OCI-LY7 (cell line): ENCODE data around the gene ABCA3.

Experiments used
- EZH2phosphoT487 ChIP-seq: fragments of 200-600 bp; sonication (generic); IDR thresholded peaks from 2 replicates; pipeline ENCODE4 v1.6.1; 2018; ENCODE audit warnings: low read depth, borderline replicate concordance, mild to moderate bottlenecking, mixed run types, antibody characterized with exemption, low read length, moderate library complexity, mixed read lengths
- TF ChIP-seq, protein P1 (sequence below): fragments of 200-600 bp; sonication (generic); conservative IDR thresholded peaks from 2 replicates; pipeline ENCODE4 v1.5.1; 2014; ENCODE audit warnings: mild to moderate bottlenecking, antibody characterized with exemption, low read length, moderate library complexity, mixed read lengths

DNA sequence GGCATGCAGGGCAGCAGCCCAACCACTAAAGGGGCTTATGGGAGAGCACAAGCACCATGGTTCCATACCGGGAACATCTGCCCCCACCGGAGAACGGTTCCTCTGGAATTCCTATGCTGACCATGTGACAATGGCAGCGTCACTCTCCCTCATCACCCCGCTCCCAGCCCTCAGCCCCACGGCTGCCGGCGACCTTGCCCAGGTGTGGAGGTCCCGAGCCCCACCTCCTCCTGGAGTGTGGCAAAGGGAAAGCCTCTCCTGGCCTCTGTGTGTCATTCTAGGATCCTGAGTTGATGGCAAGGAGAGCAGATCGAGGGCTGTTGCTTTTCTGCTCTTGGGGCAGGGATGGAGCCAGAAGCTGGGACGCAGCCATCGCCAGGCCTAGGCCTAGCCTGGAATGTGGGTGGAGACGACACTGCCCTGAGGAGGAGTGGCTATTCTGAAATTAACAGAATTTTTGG lies 54.8 kb downstream of the ABCA3 start:
- TF ChIP-seq, protein P1, sequence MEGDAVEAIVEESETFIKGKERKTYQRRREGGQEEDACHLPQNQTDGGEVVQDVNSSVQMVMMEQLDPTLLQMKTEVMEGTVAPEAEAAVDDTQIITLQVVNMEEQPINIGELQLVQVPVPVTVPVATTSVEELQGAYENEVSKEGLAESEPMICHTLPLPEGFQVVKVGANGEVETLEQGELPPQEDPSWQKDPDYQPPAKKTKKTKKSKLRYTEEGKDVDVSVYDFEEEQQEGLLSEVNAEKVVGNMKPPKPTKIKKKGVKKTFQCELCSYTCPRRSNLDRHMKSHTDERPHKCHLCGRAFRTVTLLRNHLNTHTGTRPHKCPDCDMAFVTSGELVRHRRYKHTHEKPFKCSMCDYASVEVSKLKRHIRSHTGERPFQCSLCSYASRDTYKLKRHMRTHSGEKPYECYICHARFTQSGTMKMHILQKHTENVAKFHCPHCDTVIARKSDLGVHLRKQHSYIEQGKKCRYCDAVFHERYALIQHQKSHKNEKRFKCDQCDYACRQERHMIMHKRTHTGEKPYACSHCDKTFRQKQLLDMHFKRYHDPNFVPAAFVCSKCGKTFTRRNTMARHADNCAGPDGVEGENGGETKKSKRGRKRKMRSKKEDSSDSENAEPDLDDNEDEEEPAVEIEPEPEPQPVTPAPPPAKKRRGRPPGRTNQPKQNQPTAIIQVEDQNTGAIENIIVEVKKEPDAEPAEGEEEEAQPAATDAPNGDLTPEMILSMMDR: no peak
- no peak for TF ChIP-seq EZH2phosphoT487
